HEK293 (cell line): Measurements from ENCODE around the gene AMPD2.
"Not testable (repeated sequence)": the region's sequence is repeated elsewhere in the genome, so short reads cannot be mapped to it uniquely, and the experiment has no call there.

ENCODE experiments used
- CTCF ChIA-PET: fragments of 350-600 bp; formaldehyde crosslinking; extraction: SDS; loops from one replicate; lab custom pipeline; 2021; ENCODE audit warnings: antibody characterized with exemption; lab: Yijun Ruan, JAX
- POLR2A ChIA-PET: fragments of 300-600 bp; formaldehyde crosslinking; extraction: SDS; loops from one replicate; lab custom pipeline; 2020; ENCODE audit warnings: antibody characterized with exemption, inconsistent platforms; lab: Yijun Ruan, JAX
- H3K27ac ChIP-seq: fragments of 200-500 bp; sonication (Bioruptor generic); 2 replicates; pipeline ENCODE4 v1.5.1; 2014; ENCODE audit warnings: low read depth, low read length, control low read depth, inconsistent platforms; ENCODE audit errors: extremely low read depth
- H3K36me3 ChIP-seq, 2 experiments: fragments of 200-500 bp in 1 of 2; sonication (Bioruptor generic) in 1 of 2; 1 replicate in 1 of 2; 2 replicates in 1 of 2; pipeline ENCODE4 v1.5.1; 2014 to 2017; ENCODE audit warnings: inconsistent platforms in 2 of 2, low read length in 2 of 2; ENCODE audit not compliant: control insufficient read depth in 2 of 2, insufficient read depth in 1 of 2
- H3K4me1 ChIP-seq: fragments of 200-500 bp; sonication (Bioruptor generic); 2 replicates; pipeline ENCODE4 v1.5.1; 2014; ENCODE audit warnings: mild to moderate bottlenecking, low read length, inconsistent platforms; ENCODE audit not compliant: control insufficient read depth, insufficient read depth
- H3K4me3 ChIP-seq: 2 replicates; pipeline ENCODE4 v1.5.1; 2011; ENCODE audit warnings: low read depth, mild to moderate bottlenecking, control low read depth, low read length, moderate library complexity
- H3K9me3 ChIP-seq: fragments of 200-500 bp; sonication (Bioruptor generic); 2 replicates; pipeline ENCODE4 v1.5.1; 2014; ENCODE audit warnings: low read depth, low read length, inconsistent platforms; ENCODE audit not compliant: control insufficient read depth, insufficient read depth
- GFI1B ChIP-seq: fragments of 450-650 bp; formaldehyde crosslinking; IDR thresholded peaks from 2 replicates; pipeline ENCODE4 v1.5.1; 2016; ENCODE audit warnings: missing biosample characterization, missing genetic modification characterization
- GLIS1 ChIP-seq: fragments of 450-650 bp; formaldehyde crosslinking; IDR thresholded peaks from 2 replicates; pipeline ENCODE4 v1.5.1; 2016; ENCODE audit warnings: missing biosample characterization, missing genetic modification characterization
- KLF9 ChIP-seq: fragments of 450-650 bp; formaldehyde crosslinking; IDR thresholded peaks from 2 replicates; pipeline ENCODE4 v1.5.1; 2016; ENCODE audit warnings: missing biosample characterization, missing genetic modification characterization, low read depth
- SCRT2 ChIP-seq: fragments of 450-650 bp; formaldehyde crosslinking; IDR thresholded peaks from 2 replicates; pipeline ENCODE4 v1.5.1; 2016; ENCODE audit warnings: missing biosample characterization, missing genetic modification characterization
- TRIM28 ChIP-seq: IDR thresholded peaks from 2 replicates; pipeline ENCODE4 v1.6.1; 2011; ENCODE audit warnings: low read length, control low read depth, borderline replicate concordance
- ZFP37 ChIP-seq: fragments of 450-650 bp; formaldehyde crosslinking; IDR thresholded peaks from 2 replicates; pipeline ENCODE4 v1.5.1; 2016; ENCODE audit warnings: missing biosample characterization, missing genetic modification characterization
- ZIC2 ChIP-seq: fragments of 450-650 bp; formaldehyde crosslinking; IDR thresholded peaks from 2 replicates; pipeline ENCODE4 v1.5.1; 2016; ENCODE audit warnings: missing biosample characterization, missing genetic modification characterization
- ZNF146 ChIP-seq: fragments of 450-650 bp; formaldehyde crosslinking; IDR thresholded peaks from 2 replicates; pipeline ENCODE4 v1.5.1; 2016; ENCODE audit warnings: missing biosample characterization, missing genetic modification characterization
- ZNF148 ChIP-seq: fragments of 450-650 bp; formaldehyde crosslinking; IDR thresholded peaks from 2 replicates; pipeline ENCODE4 v1.5.0; 2017; ENCODE audit warnings: missing biosample characterization, missing genetic modification characterization, borderline replicate concordance
- ZNF266 ChIP-seq: fragments of 450-650 bp; formaldehyde crosslinking; IDR thresholded peaks from 2 replicates; pipeline ENCODE4 v1.5.1; 2016; ENCODE audit warnings: missing biosample characterization, missing genetic modification characterization, low read depth
- ZNF292 ChIP-seq: fragments of 450-650 bp; formaldehyde crosslinking; IDR thresholded peaks from 2 replicates; pipeline ENCODE4 v1.5.1; 2016; ENCODE audit warnings: low read depth, missing biosample characterization, missing genetic modification characterization, borderline replicate concordance
- ZNF335 ChIP-seq: fragments of 450-650 bp; formaldehyde crosslinking; conservative IDR thresholded peaks from 2 replicates; pipeline ENCODE4 v1.5.1; 2016; ENCODE audit warnings: missing biosample characterization, missing genetic modification characterization
- ZNF514 ChIP-seq: fragments of 450-650 bp; formaldehyde crosslinking; IDR thresholded peaks from 2 replicates; pipeline ENCODE4 v1.5.1; 2016; ENCODE audit warnings: missing biosample characterization, missing genetic modification characterization
- ZNF549 ChIP-seq: fragments of 450-650 bp; IDR thresholded peaks from 2 replicates; pipeline ENCODE4 v1.5.1; 2018; ENCODE audit warnings: missing biosample characterization, missing genetic modification characterization, mild to moderate bottlenecking, inconsistent platforms, moderate library complexity
- ZSCAN4 ChIP-seq: fragments of 450-650 bp; formaldehyde crosslinking; IDR thresholded peaks from 2 replicates; pipeline ENCODE4 v1.5.1; 2017; ENCODE audit warnings: missing biosample characterization, missing genetic modification characterization
- TF ChIP-seq, protein P1 (sequence below): fragments of 450-650 bp; formaldehyde crosslinking; IDR thresholded peaks from 2 replicates; pipeline ENCODE4 v1.5.1; 2016; ENCODE audit warnings: missing biosample characterization, missing genetic modification characterization, borderline replicate concordance
- TF ChIP-seq, protein P2 (sequence below): fragments of 450-650 bp; formaldehyde crosslinking; IDR thresholded peaks from 2 replicates; pipeline ENCODE4 v1.5.1; 2016; ENCODE audit warnings: missing biosample characterization, missing genetic modification characterization

Gene AMPD2

GRCh38 chr1:109668123-109668775, 48.6 kb downstream of the AMPD2 start:
- TF ChIP-seq GLIS1 (no peak), ZNF335 (tag by site-specific recombination) (no peak), ZNF514 (tag by site-specific recombination) (no peak), ZIC2 (peak; percentile 39; the same call in 1 of the 2 replicates), ZNF292 (tag by site-specific recombination) (no peak), SCRT2 (peak; percentile 51), ZSCAN4 (no peak), ZFP37 (no peak)
- TF ChIP-seq, protein P1, sequence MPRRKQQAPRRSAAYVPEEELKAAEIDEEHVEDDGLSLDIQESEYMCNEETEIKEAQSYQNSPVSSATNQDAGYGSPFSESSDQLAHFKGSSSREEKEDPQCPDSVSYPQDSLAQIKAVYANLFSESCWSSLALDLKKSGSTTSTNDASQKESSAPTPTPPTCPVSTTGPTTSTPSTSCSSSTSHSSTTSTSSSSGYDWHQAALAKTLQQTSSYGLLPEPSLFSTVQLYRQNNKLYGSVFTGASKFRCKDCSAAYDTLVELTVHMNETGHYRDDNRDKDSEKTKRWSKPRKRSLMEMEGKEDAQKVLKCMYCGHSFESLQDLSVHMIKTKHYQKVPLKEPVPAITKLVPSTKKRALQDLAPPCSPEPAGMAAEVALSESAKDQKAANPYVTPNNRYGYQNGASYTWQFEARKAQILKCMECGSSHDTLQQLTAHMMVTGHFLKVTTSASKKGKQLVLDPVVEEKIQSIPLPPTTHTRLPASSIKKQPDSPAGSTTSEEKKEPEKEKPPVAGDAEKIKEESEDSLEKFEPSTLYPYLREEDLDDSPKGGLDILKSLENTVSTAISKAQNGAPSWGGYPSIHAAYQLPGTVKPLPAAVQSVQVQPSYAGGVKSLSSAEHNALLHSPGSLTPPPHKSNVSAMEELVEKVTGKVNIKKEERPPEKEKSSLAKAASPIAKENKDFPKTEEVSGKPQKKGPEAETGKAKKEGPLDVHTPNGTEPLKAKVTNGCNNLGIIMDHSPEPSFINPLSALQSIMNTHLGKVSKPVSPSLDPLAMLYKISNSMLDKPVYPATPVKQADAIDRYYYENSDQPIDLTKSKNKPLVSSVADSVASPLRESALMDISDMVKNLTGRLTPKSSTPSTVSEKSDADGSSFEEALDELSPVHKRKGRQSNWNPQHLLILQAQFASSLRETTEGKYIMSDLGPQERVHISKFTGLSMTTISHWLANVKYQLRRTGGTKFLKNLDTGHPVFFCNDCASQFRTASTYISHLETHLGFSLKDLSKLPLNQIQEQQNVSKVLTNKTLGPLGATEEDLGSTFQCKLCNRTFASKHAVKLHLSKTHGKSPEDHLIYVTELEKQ (tag by site-specific recombination), result no peak
- TF ChIP-seq, protein P2, sequence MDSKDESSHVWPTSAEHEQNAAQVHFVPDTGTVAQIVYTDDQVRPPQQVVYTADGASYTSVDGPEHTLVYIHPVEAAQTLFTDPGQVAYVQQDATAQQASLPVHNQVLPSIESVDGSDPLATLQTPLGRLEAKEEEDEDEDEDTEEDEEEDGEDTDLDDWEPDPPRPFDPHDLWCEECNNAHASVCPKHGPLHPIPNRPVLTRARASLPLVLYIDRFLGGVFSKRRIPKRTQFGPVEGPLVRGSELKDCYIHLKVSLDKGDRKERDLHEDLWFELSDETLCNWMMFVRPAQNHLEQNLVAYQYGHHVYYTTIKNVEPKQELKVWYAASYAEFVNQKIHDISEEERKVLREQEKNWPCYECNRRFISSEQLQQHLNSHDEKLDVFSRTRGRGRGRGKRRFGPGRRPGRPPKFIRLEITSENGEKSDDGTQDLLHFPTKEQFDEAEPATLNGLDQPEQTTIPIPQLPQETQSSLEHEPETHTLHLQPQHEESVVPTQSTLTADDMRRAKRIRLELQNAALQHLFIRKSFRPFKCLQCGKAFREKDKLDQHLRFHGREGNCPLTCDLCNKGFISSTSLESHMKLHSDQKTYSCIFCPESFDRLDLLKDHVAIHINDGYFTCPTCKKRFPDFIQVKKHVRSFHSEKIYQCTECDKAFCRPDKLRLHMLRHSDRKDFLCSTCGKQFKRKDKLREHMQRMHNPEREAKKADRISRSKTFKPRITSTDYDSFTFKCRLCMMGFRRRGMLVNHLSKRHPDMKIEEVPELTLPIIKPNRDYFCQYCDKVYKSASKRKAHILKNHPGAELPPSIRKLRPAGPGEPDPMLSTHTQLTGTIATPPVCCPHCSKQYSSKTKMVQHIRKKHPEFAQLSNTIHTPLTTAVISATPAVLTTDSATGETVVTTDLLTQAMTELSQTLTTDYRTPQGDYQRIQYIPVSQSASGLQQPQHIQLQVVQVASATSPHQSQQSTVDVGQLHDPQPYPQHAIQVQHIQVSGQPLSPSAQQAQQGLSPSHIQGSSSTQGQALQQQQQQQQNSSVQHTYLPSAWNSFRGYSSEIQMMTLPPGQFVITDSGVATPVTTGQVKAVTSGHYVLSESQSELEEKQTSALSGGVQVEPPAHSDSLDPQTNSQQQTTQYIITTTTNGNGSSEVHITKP (tag by site-specific recombination), result no peak
- TF ChIP-seq, all 188 proteins: peak for 2
- POLR2A ChIA-PET, result no interaction called here
- Histone ChIP-seq H3K27ac (no peak overlapping the region), H3K4me3 (no peak overlapping the region), H3K9me3 (no peaks in the 10 kb centered on the region), H3K4me1 (no peaks in the 10 kb centered on the region), H3K36me3 (peaks cover 0 to 7% of the 10 kb centered on the region in 2 experiments; a peak in 1 of 3 replicates)
- CTCF ChIA-PET, result interaction anchor here (1.4 kb wide), 1 partner anchor 28 kb away, joined by 5 read pairs; no protein-coding TSS in a partner anchor

DNA sequence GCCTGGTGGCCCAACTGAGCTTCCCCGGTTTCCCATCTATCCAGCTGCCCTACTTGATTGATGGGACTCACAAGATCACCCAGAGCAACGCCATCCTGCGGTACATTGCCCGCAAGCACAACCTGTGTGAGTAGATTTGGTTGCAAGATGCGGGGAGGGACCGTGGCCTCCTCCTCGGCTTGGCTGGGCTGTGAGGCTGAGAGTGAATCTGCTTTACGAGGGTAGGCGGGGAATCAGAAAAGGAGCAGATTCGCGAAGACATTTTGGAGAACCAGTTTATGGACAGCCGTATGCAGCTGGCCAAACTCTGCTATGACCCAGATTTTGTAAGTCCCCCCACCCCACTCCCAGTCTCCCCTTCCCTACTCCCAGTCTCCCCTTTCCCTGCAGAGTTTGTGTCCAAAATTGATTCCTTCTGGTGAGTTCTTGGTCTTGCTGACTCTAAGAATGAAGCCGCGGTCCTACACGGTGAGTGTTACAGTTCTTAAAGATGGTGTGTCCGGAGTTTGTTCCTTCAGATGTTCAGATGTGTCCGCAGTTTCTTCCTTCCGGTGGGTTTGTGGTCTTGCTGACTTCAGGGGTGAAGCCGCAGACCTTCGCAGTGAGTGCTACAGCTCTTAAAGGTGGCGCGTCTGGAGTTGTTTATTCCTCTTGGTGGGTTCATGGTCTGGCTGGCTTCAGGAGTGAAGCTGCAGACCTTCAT, 49.8 kb downstream of the AMPD2 start:
- ChIA-PET CTCF (no interaction called here), POLR2A (no interaction called here)

GRCh38 chr1:109669949-109670302, 50.3 kb downstream of the AMPD2 start:
- H3K4me3 ChIP-seq, H3K4me1 ChIP-seq, H3K36me3 ChIP-seq, POLR2A ChIA-PET, H3K27ac ChIP-seq, H3K9me3 ChIP-seq, CTCF ChIA-PET: not testable (repeated sequence)

More for the DNA sequence above, 49.8 kb downstream of the AMPD2 start:
- no peak overlapping the region for H3K27ac ChIP-seq
- H3K36me3 ChIP-seq, result peaks cover 0 to 7% of the 10 kb centered on the region in 2 experiments; a peak in 1 of 3 replicates
- H3K4me1 ChIP-seq, result no peaks in the 10 kb centered on the region
- H3K9me3 ChIP-seq, result no peaks in the 10 kb centered on the region
- no peak overlapping the region for H3K4me3 ChIP-seq
- TF ChIP-seq ZNF146 (tag by site-specific recombination) (no peak), ZNF266 (tag by site-specific recombination) (no peak), KLF9 (tag by site-specific recombination) (no peak), ZNF148 (tag by site-specific recombination) (no peak), ZNF549 (tag by site-specific recombination) (no peak), GFI1B (tag by site-specific recombination) (no peak), TRIM28 (no peak)
